ENCODE results near the gene ASGR1.

The ASGR1 gene

GRCh38 chr17:7133424-7133823, 45.7 kb downstream of the ASGR1 start:
- TF ChIP-seq NFIC (IDR thresholded peaks at IDR 0.05) = no peak

- TF ChIP-seq EGR1 (IDR thresholded peaks at IDR 0.05) (no peak), NFIC (IDR thresholded peaks at IDR 0.05) (no peak), YY1 (IDR thresholded peaks at IDR 0.05; ENCODE audit: low read depth) (no peak), ZBTB7A (IDR thresholded peaks at IDR 0.05; ENCODE audit: low read depth) (no peak), USF1 (IDR thresholded peaks at IDR 0.05) (no peak), TEAD4 (IDR thresholded peaks at IDR 0.05) (no peak), EP300 (IDR thresholded peaks at IDR 0.05; ENCODE audit: borderline replicate concordance) (no peak), RAD21 (IDR thresholded peaks at IDR 0.05; ENCODE audit: low read depth) (no peak), CEBPB (IDR thresholded peaks at IDR 0.05) (no peak), CREB1 (IDR thresholded peaks at IDR 0.05; ENCODE audit: low read depth) (no peak), REST (IDR thresholded peaks at IDR 0.05; ENCODE audit: low read depth) (no peak), TCF12 (IDR thresholded peaks at IDR 0.05; ENCODE audit: low read depth) (no peak), FOXM1 (IDR thresholded peaks at IDR 0.05; ENCODE audit: borderline replicate concordance, low read depth) (no peak), MAX (IDR thresholded peaks at IDR 0.05) (no peak), TAF1 (IDR thresholded peaks at IDR 0.05; ENCODE audit: low read depth) (no peak)
Observed at GRCh38 chr17:7132511-7133094, 46.6 kb downstream of the ASGR1 start.

- TF ChIP-seq CREB1 (IDR thresholded peaks at IDR 0.05; ENCODE audit: low read depth) (no peak), RAD21 (IDR thresholded peaks at IDR 0.05; ENCODE audit: low read depth) (no peak), TCF12 (IDR thresholded peaks at IDR 0.05; ENCODE audit: low read depth) (no peak), NFIC (IDR thresholded peaks at IDR 0.05) (no peak), FOXM1 (IDR thresholded peaks at IDR 0.05; ENCODE audit: borderline replicate concordance, low read depth) (no peak), REST (IDR thresholded peaks at IDR 0.05; ENCODE audit: low read depth) (no peak), ZBTB7A (IDR thresholded peaks at IDR 0.05; ENCODE audit: low read depth) (no peak), TAF1 (IDR thresholded peaks at IDR 0.05; ENCODE audit: low read depth) (no peak), EP300 (IDR thresholded peaks at IDR 0.05; ENCODE audit: borderline replicate concordance) (no peak), MAX (IDR thresholded peaks at IDR 0.05) (no peak), CEBPB (IDR thresholded peaks at IDR 0.05) (no peak), TEAD4 (IDR thresholded peaks at IDR 0.05) (no peak), YY1 (IDR thresholded peaks at IDR 0.05; ENCODE audit: low read depth) (no peak), USF1 (IDR thresholded peaks at IDR 0.05) (no peak), EGR1 (IDR thresholded peaks at IDR 0.05) (no peak)
Observed at GRCh38 chr17:7131423-7131791, 47.8 kb downstream of the ASGR1 start.

- TF ChIP-seq EP300 (IDR thresholded peaks at IDR 0.05; ENCODE audit: borderline replicate concordance) = no peak
- no peak for TF ChIP-seq YY1 (IDR thresholded peaks at IDR 0.05; ENCODE audit: low read depth)
- TF ChIP-seq EGR1 (IDR thresholded peaks at IDR 0.05) = no peak
- TF ChIP-seq NFIC (IDR thresholded peaks at IDR 0.05) = no peak
- no peak for TF ChIP-seq CREB1 (IDR thresholded peaks at IDR 0.05; ENCODE audit: low read depth)
- no peak for TF ChIP-seq ZBTB7A (IDR thresholded peaks at IDR 0.05; ENCODE audit: low read depth)
- TF ChIP-seq RAD21 (IDR thresholded peaks at IDR 0.05; ENCODE audit: low read depth) = no peak
- TF ChIP-seq FOXM1 (IDR thresholded peaks at IDR 0.05; ENCODE audit: borderline replicate concordance, low read depth) = no peak
- no peak for TF ChIP-seq USF1 (IDR thresholded peaks at IDR 0.05)
- no peak for TF ChIP-seq TAF1 (IDR thresholded peaks at IDR 0.05; ENCODE audit: low read depth)
- no peak for TF ChIP-seq REST (IDR thresholded peaks at IDR 0.05; ENCODE audit: low read depth)
- TF ChIP-seq TEAD4 (IDR thresholded peaks at IDR 0.05) = no peak
- no peak for TF ChIP-seq CEBPB (IDR thresholded peaks at IDR 0.05)
- TF ChIP-seq TCF12 (IDR thresholded peaks at IDR 0.05; ENCODE audit: low read depth) = no peak
- TF ChIP-seq MAX (IDR thresholded peaks at IDR 0.05) = no peak
Observed at GRCh38 chr17:7130621-7131422, 48.3 kb downstream of the ASGR1 start.

All from Ishikawa (cell line).